Stimulated activated CD8-positive, alpha-beta memory T cell treated with anti-CD3 and anti-CD28 coated beads, Interleukin-4, amount 100 ng/mL, for 4 hours (primary cell): ENCODE data around the gene TMEM100.
"Not testable (repeated sequence)": the region's sequence is repeated elsewhere in the genome, so short reads cannot be mapped to it uniquely, and the experiment has no call there.

Experiments
- DNase-seq, 2 donors: peaks; one replicate each; pipeline ENCODE4 v3.0.0-alpha.2; 2020; ENCODE audit warnings: low read depth in 2 of 2, low spot score in 1 of 2

Gene TMEM100

DNA sequence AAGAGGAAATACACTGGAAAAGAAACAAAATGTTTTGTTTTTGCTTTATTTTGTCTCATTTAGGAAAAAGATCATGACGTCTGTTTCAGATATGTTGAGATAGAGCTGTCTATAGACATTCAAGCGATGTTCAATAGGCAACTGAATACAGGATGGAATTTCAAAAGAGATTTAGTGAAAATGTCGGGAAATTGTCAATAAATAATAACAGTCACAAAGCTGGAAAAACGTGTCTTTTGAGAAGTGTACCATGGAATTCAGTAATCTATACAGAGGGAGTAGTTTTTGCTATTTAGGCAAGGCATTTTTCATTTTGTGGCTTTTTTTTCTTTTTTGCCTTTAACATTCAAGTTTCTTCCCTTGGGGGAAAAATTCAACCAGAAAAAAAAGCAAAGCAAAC lies 33.0 kb downstream of the TMEM100 start:
- no peak for DNase-seq

DNA sequence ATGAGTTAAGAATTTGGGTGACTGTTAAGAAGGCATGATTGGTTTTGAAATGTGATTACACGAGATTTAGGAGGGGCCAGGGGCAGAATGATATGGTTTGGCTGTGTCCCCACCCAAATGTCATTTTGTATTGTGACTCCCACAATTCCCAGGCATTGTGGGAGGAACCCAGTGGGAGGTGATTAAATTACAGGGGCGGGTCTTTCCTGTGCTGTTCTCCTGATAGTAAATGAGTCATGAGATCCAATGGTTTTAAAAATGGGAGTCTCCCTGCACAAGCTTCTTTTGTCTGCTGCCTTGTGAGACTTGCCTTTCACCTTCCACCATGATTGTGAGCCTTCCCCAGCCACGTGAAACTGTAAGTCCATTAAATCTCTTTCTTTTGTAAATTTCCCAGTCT lies 34.6 kb downstream of the TMEM100 start:
- DNase-seq: no peak

DNA sequence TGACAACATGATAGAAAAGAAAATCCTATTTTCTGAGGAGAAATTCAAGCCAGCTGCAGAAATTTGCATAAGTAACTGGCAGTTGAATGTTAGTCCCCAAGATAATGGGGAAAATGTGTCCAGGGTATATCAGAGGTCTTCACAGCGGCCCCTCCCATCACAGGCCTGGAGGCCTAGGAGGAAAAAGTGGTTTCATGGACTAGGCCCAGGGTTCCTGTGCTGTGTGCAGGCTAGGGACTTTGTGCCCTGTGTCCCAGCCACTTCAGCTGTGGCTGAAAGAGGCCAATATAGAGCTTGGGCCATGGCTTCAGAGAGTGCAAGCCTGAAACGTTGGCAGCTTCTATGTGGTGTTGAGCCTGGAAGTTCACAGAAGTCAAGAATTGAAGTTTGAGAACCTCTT lies 35.6 kb downstream of the TMEM100 start:
- no peak for DNase-seq

DNA sequence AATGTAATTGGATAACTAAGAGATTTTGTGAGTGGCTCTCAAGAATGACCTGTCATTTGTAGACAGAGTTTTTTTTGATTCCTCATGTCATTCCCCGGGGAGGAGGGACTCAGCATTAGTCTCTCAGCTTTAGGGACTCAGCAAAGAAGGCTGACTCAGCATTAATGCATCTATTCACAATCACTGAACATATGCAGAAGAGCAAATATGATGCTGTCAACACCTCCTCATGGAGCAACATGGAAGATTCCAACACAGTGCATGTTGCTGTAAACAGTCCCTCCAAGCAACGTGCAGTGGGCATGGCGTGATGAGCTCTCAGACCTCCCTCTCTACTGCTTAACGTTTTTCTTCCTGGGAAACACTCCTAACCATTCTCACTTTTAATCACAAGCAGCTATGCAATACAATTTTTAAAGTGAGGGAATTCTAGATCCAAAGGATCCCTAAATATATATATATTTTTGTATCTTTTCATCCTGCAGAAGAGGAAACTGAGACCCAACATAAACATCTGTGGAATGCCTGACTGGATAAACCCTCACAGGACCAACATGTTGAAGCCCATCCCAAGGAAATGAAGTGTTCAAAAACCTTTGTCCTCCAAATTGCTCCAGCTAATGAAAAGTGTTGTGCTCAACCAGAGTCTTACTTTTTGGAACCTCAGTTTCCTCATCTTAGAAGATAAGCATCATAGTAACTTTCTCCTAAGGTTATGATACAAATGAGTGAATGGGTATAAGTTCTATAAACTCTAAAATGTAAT lies 38.9 kb downstream of the TMEM100 start:
- no peak for DNase-seq

DNA sequence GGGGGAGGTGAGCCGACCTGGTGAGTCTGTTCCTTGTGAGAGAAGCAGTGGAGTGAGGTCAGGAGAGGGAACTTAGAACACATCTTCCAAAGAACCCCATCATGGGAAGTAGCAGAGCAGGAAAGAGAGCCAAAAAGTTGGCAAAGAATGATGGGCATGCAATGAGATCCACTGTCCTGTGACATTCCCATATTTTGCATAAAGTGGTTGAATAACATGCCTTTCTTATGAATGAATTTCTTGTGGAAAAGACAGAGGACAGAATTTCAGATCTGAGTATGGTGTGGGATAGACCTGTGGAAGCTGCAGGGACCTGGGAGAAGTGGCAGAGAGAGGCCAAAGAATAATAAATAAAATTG lies 41.3 kb downstream of the TMEM100 start:
- DNase-seq: no peak

DNA sequence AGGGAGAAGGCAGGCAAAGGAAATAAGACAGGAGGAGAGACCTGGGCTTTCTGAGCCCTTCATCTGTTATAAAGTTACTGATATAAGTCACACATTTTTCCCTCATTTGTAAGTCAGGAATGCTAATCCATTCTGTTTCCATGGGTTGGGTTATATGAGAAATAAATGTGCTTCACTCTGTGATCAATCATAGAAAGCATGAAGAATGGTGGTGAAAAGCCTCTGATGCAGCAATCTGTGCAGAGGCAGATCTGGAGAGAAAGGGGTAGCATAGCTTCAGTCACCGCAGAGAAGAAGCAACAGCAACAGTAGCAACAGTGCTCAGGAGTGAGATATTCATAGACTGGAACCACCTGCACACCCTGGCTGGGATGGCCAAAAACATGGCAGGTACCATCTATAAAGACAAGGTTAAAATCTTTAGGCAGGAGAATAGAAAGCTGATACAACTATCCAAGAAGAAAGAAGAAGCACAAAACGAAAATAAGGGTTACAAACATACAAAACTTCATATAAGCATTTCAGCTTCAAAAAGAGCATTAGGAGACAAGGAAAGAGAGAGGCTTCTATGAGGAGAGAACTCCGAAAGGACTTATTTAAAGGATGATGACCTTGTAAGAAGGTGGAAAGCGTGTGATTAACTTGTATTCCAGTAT lies 41.9 kb downstream of the TMEM100 start:
- no peak for DNase-seq

DNA sequence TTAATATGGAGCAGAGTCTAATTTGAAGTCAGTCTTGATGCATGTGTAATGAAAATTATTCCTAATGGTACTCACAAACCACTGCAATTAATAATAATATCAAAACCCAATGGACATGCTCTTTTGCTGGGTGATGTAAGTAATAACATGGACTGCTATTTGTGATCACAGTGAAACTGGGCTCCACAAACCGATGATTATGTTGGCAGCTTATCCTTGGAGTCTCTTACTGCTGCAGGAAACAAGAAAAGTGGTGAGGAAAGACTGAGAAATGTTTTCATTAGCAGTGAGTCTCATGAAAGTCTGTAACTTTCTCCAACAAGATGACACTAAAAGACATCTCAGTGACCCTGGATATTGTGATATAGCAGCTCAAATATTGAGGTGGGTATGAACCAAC lies 45.2 kb downstream of the TMEM100 start:
- DNase-seq: no peak

DNA sequence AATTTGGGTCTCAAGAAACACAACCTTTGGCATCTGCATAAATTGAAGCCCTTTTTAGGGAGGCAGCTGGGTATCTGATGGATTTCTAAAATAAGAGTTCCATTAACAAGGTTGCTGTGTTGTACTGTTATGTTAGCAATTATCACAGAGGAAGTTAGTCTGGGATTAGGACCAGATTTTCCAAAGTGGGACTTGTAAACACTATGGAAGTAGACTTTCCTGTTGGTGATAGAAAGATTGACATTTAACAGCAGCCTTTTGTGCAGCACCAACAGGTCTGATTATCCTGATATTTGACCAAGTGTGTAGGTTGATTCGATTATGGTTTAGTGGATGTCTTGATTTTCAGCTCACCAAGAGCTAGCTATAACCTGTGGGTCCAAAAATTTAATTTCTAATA lies 46.4 kb downstream of the TMEM100 start:
- DNase-seq: no peak

DNA sequence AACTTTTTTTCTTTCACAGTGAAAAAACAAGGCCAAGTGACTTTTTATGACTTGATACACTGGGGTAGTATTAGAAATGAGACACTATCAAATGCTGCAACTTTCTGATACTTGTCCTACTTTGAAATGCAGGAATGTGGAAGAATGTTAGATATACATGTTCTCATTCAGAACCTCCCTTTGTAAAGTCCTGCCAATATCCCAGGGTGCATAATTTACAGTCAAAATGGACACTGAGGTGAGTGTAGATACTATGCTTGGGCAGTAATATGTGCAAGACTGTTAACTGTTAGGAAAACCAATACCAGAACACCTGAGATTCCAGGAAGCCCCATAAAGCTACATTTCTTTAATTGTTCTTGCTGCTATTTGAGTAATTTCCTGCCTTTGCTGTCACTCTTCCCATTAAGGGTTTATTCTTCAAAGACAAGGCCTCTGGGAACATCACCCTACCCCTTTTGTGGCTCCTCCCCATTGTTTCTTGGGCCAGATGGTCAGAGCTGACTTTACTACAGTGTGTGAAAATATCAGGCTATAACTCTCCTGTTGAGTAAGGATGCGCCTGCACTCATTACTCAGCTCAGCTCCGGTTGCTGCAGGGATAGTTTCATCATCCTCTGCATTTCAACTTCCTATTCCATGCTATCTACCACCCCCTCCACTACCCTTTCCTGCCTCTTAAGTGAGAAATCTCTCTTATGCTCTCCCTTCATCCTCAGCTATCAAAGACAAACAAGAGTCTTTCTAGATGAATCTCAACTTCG lies 48.7 kb downstream of the TMEM100 start:
- DNase-seq: no peak

DNA sequence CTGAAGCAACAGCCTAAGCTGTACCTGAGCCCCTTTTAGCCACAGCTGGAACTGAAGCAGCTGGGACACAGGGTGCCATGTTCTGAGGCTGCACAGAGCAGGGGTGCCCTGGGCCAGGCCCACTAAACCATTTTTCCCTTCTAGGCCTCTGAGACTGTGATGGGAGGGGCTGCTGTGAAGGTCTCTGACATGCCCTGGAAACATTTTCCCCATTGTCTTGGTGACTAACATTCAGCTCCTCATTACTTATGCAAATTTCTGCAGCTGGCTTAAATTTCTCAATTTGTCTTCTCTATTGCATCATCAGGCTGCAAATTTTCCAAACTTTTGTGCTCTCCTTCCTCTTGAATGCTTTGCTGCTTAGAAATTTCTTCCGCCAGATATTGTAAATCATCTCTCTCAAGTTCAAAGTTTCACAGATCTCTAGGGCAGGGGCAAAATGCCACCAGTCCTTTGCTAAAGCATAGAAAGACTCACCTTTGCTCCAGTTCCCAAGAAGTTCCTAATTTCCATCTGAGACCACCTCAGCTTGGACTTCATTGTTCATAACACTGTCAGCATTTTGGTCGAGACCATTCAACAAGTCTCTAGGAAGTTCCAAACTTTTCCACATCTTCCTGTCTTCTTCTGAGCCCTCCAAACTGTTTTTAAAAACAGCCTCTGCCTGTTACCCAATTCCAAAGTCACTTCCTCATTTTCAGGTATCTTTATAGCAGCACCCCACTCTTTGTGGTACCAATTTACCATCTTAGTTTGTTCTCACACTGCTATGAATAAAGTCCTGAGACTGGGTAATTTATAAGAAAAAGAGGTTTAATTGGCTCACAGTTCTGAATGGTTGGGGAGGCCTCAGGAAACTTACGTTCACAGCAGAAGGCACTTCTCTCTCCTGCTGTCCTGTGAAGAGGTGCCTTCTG lies 49.8 kb downstream of the TMEM100 start:
- no peak for DNase-seq

DNA sequence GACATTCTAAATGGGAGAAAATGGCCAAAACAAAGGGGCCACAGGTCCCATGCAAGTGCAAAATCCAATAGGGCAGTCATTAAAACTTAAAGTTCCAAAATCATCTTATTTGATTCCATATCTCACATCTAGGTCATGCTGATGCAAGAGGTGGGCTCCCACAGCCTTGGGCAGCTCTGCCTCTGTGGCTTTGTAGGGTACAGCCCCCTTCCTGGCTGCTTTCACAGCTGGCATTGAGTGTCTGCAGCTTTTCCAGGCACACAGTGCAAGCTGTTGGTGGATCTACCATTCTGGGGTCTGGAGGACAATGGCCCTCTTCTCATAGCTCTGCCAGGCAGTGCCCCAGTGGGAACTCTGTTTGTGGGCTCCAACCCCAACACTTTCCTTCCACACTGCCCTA lies 50.7 kb downstream of the TMEM100 start:
- DNase-seq: not testable (repeated sequence)
